ENCODE measurements around the gene KANSL3.
"Not testable (repeated sequence)": the region's sequence is repeated elsewhere in the genome, so short reads cannot be mapped to it uniquely, and the experiment has no call there.

KANSL3 gene

DNA sequence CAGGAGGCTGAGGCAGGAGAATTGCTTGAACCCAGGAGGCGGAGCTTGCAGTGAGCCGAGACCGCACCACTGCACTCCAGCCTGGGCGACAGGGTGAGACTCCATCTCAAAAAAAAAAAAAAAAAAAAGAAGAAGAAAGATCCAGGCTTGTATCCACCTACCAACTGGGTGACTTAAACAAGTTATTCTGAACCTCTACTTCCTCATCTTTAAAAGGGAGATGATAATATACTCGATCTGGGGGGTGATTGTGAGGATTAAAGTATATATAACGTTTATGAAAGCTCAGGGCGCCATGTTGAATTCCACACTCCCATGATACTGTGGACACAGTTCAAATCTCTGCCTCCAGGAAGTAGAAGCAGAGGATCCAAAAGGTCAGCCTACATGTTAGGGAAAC lies 16.7 kb upstream of the KANSL3 start:
- DNase-seq, result not testable (repeated sequence)

DNA sequence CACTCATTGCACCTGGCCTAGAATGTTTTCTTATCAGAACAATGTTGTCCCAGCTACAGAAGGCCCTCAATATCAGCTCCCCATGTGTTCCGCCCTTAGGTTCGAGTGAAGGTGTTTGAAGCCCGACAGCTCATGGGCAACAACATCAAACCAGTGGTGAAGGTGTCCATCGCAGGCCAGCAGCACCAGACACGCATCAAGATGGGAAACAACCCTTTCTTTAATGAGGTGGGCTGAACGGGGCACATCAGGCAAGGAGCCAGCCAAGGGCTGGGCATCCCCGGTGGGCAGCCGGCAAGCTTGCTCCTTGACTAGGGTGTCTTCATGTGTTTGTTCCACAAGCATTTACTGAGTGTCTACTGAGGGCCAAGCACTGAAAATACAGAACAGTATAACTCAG lies 13.7 kb upstream of the KANSL3 start:
- DNase-seq, result no peak

DNA sequence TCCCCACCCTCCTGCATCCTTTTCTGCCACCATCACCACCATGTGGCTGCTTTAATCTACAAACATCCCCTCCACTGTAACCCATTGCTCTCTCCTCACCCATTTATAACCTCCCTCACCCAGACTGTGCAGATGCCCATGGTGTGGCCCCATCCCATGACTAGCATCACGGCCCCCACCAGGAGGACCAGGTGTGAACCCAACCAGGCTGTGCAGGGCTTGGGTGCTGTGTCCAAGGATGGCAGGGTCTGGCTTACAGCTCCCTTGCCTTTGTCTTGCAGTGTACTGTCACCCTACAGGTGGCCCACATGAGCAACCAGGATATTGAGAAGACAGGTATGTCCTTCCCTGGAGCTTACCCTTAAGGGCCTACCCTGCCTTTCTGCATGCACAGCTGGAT lies 11.2 kb upstream of the KANSL3 start:
- DNase-seq, result no peak

DNA sequence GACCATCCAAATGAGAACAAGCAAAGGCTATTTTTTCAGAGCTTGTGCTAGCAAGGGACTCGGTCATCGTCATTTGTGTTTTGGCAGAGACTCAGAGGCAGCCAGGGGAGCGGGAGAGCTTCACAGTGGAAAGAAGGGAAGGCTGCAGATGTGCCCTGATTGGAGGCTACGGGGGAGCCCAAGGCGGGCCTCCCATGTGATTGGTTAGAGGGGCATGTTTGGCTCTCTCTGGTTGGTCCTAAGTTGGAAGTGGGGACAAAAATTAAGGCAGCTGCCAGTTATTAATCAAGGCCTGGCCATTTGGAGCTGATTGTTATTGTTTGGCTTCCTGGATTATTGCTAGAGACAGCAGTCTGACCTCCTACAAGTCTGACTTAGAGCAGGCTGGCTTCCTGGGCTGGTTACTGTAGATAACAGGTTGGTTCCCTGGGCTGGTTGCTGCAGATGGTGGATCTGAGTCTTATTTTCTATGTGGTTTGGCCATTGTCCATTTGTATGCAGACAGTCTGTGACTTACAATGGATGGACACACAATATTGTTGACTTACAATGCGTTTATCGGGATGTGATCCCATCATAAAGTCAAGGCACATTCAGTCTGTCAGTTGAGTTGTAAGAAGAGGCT lies 10.3 kb upstream of the KANSL3 start:
- DNase-seq, result no peak

DNA sequence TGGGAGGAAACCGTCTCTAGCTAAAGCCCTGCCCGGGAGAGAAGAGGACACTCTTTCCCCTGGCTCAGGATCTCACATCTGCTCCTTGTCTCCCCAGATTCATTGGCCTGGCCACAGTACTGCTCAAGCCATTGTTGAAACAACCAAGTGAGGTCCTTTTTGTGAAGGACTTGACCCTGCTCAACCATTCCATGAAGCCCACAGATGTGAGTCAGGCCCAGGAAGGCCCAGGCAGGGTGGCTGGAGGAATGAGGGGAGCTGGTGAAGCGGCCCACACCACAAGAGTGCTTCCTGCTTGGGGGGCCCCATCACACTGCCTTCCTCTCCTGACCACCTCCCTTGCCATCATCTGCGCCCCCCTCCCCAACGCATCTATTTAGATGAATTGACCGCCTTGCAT lies 9.6 kb upstream of the KANSL3 start:
- DNase-seq, result no peak

DNA sequence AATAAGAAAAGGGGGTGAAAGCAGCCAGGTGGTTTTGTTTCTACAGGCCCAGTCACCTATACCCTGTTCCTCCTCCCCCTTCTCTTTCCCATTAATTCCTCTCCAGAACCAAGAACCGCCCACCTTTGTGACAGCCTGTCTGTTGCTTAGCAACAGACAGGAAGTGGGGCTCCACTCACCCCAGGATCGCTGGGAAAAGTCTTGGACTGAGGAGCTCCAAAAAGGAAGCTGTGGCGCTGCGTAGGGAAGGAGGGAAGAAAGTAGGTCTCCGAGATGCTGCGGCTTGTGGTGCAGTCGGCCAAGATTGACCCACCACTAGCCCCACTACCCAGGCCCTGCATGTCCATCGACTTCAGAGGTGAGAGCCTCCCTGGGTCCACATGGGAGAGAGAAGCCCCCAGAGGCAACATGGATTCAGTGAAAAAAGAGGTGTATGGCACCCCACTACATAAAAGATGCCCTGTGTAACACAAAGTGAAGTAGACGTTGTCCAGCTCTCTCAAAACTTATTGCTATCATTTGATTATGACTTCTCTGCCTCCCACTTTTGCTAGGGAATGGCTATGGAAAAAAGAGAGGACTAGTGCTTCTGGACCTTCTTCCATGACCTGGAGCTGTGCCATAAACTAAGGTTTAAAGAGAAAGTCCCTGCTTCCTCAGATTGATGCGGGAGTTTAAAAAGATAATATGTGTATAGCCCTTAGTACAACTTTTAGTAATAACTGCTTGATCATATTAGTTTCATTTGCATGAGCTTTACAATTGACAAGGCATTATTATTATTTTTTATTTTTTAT lies 4.7 kb upstream of the KANSL3 start, which contains the start of gene FER1L5:
TSS of gene FER1L5 (plus strand) at position 201 of the 797 bp plus-strand sequence. CDS start at position 274, 73 bp downstream.
- no peak for DNase-seq

DNA sequence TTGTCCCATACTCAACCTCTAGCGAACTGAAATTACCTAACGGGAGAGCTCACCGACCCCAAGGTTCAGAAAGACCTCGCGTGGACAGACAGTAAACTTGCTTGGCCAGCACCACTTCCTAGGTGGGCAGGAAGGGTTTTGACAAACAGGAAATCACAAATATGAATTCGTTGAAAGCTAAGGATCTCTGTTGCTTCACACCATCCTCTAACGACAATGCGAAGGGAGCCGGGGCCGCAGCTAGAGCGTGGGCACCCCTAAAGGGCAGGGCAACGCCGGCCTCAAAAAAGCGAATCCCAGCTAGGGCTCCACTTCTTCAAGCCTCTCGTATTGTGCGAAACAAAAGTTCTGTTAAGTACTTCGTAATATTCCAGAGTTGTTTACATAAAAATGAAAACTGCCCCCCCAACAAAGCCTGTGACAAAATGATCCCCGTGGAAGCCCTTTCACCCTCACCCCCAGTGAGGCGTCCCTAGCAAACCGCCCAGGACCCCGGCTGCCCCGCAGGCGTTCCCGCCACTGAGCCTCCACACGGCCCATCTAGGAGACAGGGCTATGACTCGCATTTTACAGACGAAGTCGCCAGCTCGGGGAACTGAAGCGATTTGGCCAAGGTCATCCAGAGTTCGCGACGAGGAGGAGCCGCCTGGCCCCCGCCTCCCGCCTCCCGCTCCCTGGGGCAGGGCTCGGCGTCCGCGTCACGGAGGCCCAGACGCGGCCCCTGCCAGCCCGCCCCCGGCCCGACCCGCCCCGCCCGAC lies 548 bp downstream of the KANSL3 start:
- DNase-seq, result no peak

DNA sequence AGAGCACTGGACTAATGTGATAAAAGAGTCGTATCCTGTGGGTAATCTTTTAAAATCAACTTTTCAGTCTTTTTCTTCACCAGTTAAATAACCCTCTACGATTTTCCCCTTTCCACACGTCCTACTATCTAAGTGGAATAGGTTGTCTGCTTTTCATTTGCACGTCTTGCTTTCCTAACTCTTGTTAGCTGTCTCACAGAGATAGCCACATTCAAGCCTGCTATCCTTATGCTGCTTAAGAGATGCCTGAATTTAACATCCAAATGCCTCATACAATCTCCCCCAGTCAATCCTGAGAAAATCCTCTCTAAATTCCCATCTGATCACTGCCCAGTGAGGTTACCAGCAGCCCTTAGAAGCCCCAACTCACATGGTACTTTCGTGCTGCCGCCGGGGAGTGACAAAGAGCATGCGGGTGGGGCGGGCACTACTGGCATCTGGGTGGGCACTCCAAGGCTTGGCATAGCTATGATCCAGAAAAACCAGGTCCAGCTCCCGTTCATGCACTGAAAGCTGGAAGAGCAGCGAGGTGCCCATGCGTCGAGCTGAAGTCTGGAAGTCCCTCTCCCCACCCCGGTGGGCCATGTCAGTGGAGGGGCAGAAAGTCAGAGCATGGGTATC lies 1.5 kb downstream of the KANSL3 start:
- DNase-seq, result no peak

DNA sequence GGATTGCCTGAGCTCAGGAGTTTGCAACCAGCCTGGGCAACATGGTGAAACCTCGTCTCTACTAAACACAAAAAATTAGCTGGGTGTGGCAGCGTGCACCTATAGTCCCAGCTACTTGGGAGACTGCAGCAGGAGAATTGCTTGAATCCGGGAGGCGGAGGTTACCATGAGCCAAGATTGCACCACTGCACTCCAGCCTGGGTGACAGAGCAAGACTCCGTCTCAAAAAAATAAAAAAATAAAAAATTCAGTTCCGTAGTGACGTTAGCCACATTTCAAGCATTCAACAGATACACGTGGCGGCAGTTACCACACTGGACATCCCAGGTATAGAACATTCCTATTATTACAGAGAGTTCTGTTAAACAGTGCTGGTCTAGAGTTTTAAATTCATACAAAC lies 4.5 kb downstream of the KANSL3 start:
- DNase-seq, result no peak

DNA sequence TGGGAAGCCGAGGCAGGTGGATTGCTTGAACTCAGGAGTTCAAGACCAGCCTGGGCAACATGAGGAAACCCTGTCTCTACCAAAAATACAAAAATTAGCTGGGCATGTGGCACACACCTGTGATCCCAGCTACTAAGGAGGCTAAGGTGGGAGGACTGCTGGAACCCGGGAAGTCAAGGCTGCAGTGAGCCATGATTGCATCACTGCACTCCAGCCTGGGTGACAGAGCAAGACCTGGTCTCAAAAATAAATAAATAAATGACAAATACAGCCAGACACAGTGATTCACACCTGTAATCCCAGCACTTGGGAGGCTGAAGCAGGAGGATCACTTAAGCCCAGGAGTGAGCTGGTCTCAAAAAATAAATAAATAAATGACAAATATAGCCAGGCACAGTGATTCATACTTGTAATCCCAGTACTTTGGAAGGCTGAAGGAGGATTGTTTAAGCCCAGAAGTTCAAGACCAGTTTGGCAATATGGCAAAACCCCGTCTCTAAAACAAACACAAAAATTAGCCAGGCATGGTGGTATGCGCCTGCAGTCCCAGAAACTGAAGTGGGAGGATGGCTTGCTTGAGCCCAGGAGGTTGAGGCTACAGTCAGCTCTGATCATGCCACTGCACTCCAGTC lies 6.2 kb downstream of the KANSL3 start:
- no peak for DNase-seq

DNA sequence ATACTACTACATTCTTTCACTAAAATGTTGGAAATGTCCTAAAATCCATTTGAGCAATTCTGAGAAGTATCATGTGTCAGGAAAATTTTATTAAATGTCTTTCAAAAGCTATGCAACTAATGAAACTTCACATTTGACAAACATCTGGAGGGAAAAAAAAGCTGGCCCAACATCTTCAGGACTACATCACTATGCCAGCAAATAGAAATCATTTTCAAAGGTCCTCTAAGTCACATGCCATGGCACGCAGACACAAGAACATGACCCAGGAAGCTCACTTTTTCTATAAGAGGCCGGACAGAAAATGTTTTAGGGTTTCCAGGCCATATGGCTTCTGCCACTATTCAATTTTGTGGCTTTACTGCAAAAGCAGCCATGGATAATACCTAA lies 11.6 kb downstream of the KANSL3 start:
- no peak for DNase-seq

DNA sequence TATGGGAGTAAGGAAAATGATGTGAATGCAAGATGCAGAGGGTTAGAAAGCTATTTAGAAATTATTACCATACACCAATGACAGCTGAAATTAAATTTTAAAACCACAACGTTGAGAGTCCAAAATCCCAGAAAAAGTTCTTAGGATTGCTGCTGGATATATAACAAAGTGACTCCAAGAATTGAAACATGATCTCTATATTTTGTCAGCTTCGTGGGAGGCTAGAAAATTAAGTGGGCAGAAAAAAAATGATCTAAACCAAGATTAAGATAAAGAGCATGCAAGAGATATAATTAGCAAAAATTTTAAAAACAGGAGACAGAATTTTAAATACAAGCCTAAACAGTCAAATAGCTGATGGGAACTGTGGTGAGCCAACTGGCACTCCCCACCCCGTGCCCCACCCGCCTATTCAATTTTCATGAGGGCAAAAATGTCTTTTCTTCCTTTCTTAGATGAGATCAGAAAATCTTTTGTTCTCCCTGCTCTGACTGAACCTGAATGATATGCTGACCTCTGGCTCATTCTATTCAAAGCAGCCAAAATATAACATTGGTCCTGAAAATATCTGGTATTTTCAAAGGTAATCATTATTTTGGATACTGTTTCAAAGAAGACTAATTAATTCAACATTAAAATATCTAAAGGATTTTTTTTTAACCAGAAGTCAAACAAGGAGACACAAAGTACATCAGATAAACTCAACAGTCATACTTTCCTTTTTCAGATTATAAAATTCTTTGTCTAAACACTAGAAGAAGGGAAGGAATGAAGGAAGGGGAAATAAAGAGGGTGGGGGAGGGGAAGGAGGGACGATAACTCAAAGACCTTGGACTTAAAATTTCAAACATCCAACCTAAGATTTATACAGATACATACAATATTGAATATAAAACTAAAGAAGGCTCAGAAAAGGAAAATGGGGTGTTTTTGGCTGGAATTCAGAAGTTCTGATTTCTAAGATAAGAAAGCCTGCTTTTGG lies 12.2 kb downstream of the KANSL3 start:
- no peak for DNase-seq

DNA sequence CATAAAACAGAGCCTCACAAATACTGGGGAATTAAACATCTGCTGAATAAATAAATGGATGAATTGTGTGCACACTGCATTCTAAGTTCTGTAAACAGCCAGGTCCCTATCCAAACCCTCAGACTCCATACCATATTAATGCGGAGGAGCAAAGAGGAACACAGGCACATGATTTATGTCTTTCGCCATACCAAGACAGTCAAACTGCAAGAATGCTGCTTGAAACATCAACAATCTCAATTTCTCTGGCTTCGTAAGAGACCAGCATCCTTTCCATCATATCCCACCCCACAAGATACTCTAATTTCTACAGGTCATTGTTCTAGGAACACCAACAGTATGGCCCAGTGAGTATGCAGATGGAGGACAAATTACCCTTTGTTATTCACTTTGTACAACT lies 15.0 kb downstream of the KANSL3 start:
- DNase-seq, result no peak

DNA sequence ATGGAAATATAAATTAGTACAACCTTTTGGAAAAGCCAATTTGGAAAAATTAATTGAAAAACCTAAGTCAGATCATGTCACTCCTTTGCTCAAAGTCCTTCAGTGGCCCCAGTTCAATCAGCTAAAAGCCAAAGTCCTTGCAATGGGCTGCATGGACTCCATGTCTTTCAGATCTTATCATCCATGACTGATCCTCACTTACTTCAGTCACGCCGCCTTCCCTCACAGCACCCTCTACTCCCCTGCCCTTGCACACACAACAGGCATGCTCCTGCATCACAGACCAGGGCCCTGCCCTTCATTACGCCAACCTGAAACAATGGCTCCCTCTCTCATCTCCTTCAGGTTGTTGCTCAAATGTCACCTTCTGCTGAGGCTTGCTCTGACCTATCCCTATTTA lies 15.6 kb downstream of the KANSL3 start:
- no peak for DNase-seq

DNA sequence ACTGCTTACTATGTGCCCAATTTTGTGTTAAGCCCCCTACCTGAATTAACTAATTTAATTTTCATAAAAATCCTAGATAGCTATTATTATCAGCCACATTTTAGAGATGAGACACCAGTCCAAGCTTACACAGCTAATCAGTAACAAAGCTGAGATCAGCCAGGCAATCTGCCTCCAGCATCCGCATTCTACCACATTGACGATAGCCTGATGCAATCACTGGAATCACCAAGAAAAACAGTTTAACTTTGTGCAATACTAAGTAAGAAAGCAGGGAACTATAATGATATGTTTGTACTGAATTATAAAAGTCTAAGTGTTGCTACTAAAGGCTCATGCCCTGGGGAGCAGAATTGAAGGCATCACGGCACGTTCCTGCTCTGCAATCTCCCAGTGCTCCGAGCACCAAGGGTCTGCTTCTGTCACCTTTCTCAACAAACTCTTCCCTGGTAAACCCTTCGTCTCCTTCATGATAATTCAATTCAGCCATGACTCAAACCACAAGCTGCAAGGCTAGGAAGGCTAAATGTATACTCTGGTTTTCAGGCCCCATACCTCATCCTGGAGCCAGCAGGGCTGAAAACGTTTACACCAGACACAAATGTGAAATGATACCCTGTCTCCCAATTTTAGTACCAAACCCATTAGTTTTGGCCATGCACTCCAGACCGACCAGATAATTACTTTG lies 19.4 kb downstream of the KANSL3 start:
- DNase-seq, result no peak

DNA sequence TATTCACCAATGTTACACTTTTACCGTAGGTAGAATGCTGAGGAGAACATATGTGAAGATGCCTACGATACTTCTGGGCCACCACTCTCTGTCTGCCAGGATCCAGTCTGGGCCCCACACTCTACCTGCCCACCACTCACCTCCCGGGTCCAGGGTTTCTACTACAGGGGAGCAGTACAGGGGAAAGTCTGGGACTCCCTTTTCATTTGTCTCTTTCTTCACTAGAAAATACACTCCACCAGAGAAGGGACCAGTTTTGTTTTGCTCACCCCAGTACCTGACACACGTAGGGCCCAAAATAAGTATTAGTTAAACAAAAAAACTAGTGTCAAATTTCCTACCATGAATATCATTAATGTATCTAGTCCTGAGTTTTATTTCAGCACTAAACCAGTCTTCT lies 21.1 kb downstream of the KANSL3 start:
- no peak for DNase-seq

DNA sequence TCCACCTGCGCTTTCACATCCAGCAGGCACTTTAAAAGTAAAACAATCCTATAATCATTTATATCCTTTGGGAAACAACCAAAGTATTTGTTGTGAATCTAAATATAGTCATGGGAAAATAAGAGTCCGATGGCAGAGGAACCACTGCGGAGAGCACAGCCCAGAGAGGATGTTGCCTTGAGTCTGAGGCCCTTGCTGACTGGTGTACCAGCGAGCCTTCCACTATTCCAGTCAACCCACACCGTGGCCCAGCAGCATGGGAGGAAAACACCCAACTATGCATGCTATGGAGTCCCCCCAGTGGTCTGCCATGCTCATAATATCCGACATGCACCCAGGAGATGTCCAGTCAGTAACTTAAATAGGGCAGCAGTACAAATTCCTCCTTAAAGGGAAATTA lies 21.6 kb downstream of the KANSL3 start:
- DNase-seq, result no peak

DNA sequence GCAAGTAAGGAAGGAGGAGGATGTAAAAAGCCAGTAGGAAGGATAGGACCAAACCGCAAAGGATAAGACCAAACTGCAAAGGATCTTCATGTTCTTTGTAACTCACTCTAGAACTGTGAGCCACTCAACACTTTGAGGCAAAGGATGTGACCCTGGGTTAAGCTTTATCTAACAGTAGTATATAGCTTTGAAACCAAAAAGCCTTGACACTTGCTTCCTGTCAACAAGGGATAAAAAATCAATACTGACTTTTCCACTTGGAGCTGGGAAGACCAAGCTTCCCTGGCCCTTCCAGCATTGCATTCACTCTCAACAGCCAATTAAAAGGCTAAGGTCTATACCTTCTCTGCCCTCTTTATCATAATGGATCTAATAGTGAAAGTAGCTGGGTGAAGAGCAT lies 22.0 kb downstream of the KANSL3 start:
- DNase-seq, result no peak

DNA sequence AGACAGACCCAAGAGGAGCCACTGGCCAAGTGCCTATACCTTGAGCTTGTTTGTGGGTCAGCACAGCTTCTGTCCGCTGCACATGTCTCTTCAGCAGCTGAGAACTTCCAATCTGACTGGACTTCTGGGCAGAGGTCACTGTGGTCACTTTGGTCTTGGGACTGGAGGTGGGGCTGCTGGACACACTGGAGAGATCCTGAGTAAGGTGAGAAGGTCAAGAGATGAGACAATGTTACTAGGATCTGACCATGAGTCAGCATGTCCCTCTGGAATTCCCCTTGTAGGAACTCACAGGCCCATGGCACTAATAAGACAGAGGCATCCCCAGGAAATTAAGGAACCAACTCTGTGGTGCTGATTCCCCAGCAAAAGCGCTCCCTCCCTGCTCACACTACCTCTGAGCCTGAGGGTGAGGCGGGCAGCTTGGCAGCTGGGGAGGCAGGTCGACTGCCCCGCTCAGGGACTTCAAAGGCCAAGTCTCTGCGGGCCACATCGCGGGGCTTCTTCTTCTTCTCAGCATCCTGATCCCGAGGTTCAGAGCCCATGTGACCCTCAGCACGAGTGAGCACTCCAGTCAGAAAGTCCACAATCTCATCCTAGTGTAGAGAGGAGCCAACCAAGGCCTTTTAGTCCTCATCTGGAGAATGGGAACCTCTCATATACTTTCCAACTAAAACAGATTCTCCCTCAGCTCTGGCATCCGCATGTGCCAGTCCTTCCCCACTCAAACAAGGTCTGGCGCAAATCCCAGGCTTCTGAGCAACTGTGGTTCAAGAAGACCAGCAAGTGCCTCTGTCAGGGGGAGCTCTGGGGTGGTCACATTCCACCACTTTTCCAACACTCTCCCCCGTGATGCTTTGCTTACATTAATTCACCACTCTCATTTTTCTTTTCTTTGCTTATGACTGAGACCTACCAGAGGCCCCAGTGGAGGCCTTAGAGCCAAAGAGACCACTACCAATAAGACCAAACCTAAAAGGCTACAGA lies 29.4 kb downstream of the KANSL3 start:
- no peak for DNase-seq

DNA sequence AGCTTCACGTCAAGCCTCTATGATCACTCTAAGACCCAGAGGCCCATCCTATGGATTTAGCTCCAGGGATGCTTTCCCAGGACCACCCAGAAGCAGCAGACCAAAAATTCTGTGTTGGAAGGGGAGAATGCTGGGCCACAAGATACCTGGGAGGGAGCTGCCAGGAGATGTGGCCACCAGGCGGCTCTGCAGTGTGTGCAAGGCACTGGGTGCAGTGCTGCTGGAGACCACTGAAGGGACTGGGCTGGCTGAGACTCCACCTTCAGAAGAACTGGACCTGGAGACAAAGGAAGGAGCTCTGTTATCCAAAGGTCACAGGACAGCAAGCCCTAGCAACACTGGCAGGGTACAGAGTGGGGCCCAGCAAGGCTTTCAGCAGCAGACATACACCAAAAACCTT lies 34.0 kb downstream of the KANSL3 start:
- no peak for DNase-seq

All from SIG-M5 (cell line).